Measurements from ENCODE around the gene TNKS1BP1. TPM values are rescaled to one million over a fixed set of nuclear protein-coding genes. Genes with fewer than 3 reads are reported as not detected.

Gene TNKS1BP1
- total RNA-seq, 4 donors from 2014 or later, result 62.0 to 193 (median 85.7) TPM

GRCh38 chr11:57294225-57295131, 30.3 kb downstream of the TNKS1BP1 start:
- no peak for TF ChIP-seq CTCF (IDR thresholded peaks at IDR 0.05; ENCODE audit: low read depth)

GRCh38 chr11:57290288-57290687, 34.5 kb downstream of the TNKS1BP1 start:
- no peak for TF ChIP-seq CTCF (IDR thresholded peaks at IDR 0.05; ENCODE audit: low read depth)

- TF ChIP-seq CTCF (IDR thresholded peaks at IDR 0.05; ENCODE audit: low read depth), result no peak
These were observed 35.8 kb downstream of the TNKS1BP1 start for GRCh38 chr11:57288771-57289579.

- no peak for TF ChIP-seq CTCF (IDR thresholded peaks at IDR 0.05; ENCODE audit: low read depth)
These were observed 36.9 kb downstream of the TNKS1BP1 start for GRCh38 chr11:57287884-57288283.

- no peak for TF ChIP-seq CTCF (IDR thresholded peaks at IDR 0.05; ENCODE audit: low read depth)
These were observed 41.3 kb downstream of the TNKS1BP1 start for GRCh38 chr11:57283231-57283990.

GRCh38 chr11:57279116-57279515, 45.6 kb downstream of the TNKS1BP1 start:
- TF ChIP-seq CTCF (IDR thresholded peaks at IDR 0.05; ENCODE audit: low read depth), result no peak

Measured in subcutaneous adipose tissue (tissue), 4 donors.